Hypothalamus (tissue), 51 donors: ENCODE data around the gene CCDC192.
"Not testable (repeated sequence)": the region's sequence is repeated elsewhere in the genome, so short reads cannot be mapped to it uniquely, and the experiment has no call there.

Source experiments
- DNase-seq, 51 donors: peaks; one replicate each; lab custom pipeline; 2025; lab: John Stamatoyannopoulos, UW

Gene CCDC192

GRCh38 chr5:127697894-127698600 lies 5.1 kb upstream of the CCDC192 start:
- no peak for DNase-seq

GRCh38 chr5:127699416-127699815 lies 3.8 kb upstream of the CCDC192 start:
- DNase-seq, result no peak

- no peak for DNase-seq
These were observed 2.9 kb upstream of the CCDC192 start for GRCh38 chr5:127700237-127700766.

- no peak for DNase-seq
These were observed 757 bp upstream of the CCDC192 start for GRCh38 chr5:127702434-127702833.

- DNase-seq, result peak in 1 of 51 donors; percentile 4
These were observed 2.1 kb downstream of the CCDC192 start for GRCh38 chr5:127705120-127705892.

- DNase-seq, result no peak
These were observed 3.5 kb downstream of the CCDC192 start for GRCh38 chr5:127706691-127707090.

GRCh38 chr5:127707209-127707608 lies 4.0 kb downstream of the CCDC192 start:
- no peak for DNase-seq

GRCh38 chr5:127713083-127713482 lies 9.9 kb downstream of the CCDC192 start:
- DNase-seq, result not testable (repeated sequence)

- DNase-seq, result no peak
These were observed 15.0 kb downstream of the CCDC192 start for GRCh38 chr5:127718181-127718580.

GRCh38 chr5:127723571-127723970 lies 20.4 kb downstream of the CCDC192 start:
- no peak for DNase-seq

GRCh38 chr5:127725673-127726072 lies 22.5 kb downstream of the CCDC192 start:
- DNase-seq, result no peak

- no peak for DNase-seq
These were observed 29.8 kb downstream of the CCDC192 start for GRCh38 chr5:127732963-127733362.

GRCh38 chr5:127739348-127739747 lies 36.2 kb downstream of the CCDC192 start:
- not testable (repeated sequence) for DNase-seq

GRCh38 chr5:127739807-127740384 lies 36.7 kb downstream of the CCDC192 start:
- no peak for DNase-seq

GRCh38 chr5:127741412-127741811 lies 38.2 kb downstream of the CCDC192 start:
- DNase-seq, result no peak

GRCh38 chr5:127744241-127744640 lies 41.0 kb downstream of the CCDC192 start:
- DNase-seq, result no peak

- no peak for DNase-seq
These were observed 43.6 kb downstream of the CCDC192 start for GRCh38 chr5:127746756-127747155.

GRCh38 chr5:127752503-127753265 lies 49.5 kb downstream of the CCDC192 start:
- DNase-seq, result not testable (repeated sequence)

- peak in 1 of 51 donors; percentile 1 for DNase-seq
These were observed 51.1 kb downstream of the CCDC192 start for GRCh38 chr5:127754259-127754658.

- no peak for DNase-seq
These were observed 51.5 kb downstream of the CCDC192 start for GRCh38 chr5:127754706-127755105.

GRCh38 chr5:127757576-127757975 lies 54.4 kb downstream of the CCDC192 start:
- peak in 18 of 51 donors; percentile 0 to 38 (median 16) for DNase-seq
